Progenitor cell of endocrine pancreas (in vitro differentiated cells): ENCODE data around the gene EVI5L. TPM values are rescaled to one million over a fixed set of nuclear protein-coding genes. Genes with fewer than 3 reads are reported as not detected.

Experiments
- DNase-seq: peaks from one replicate; pipeline ENCODE4 v3.0.0; 2021; ENCODE audit warnings: low spot score; ENCODE audit not compliant: unreplicated experiment
- H3K27ac Mint-ChIP-seq: 2 replicates; pipeline ENCODE4 v1.8.0; 2021; ENCODE audit warnings: mild to moderate bottlenecking, moderate library complexity, mixed read lengths
- H3K27me3 Mint-ChIP-seq: 2 replicates; pipeline ENCODE4 v1.8.0; 2021; ENCODE audit warnings: mixed read lengths
- H3K36me3 Mint-ChIP-seq: 2 replicates; pipeline ENCODE4 v1.8.0; 2022; ENCODE audit warnings: mixed read lengths; ENCODE audit not compliant: insufficient read depth
- H3K4me1 Mint-ChIP-seq: 2 replicates; pipeline ENCODE4 v1.8.0; 2021; ENCODE audit warnings: low read depth, mixed read lengths
- H3K4me3 Mint-ChIP-seq: 2 replicates; pipeline ENCODE4 v1.8.0; 2021; ENCODE audit warnings: low read depth, mild to moderate bottlenecking, moderate library complexity, mixed read lengths
- H3K9me3 Mint-ChIP-seq: 2 replicates; pipeline ENCODE4 v1.8.0; 2021; ENCODE audit warnings: low read depth, mixed read lengths
- CTCF ChIP-seq: fragments of 200-600 bp; sonication (generic); IDR thresholded peaks from one replicate; pipeline ENCODE4 v1.5.0; 2021; ENCODE audit warnings: antibody characterized with exemption, mild to moderate bottlenecking; ENCODE audit not compliant: unreplicated experiment
- total RNA-seq: library from RNA; stranded (reverse); gene quantifications from 2 replicates; pipeline ENCODE4 v1.2.1, GENCODE V29; 2021

The EVI5L gene
- total RNA-seq, 1 donor from 2014 or later: 16.2 TPM

GRCh38 chr19:7801020-7801570 is 28.9 kb upstream of the EVI5L start:
- TF ChIP-seq CTCF: no peak
- Mint-ChIP-seq H3K36me3 (peaks cover 1% of the 10 kb centered on the region), H3K27me3 (peaks cover 54% of the 10 kb centered on the region), H3K9me3 (peaks cover 9% of the 10 kb centered on the region), H3K4me3 (no peak overlapping the region), H3K4me1 (peaks cover 5% of the 10 kb centered on the region), H3K27ac (no peak overlapping the region)
- DNase-seq: no peak

- no peak for TF ChIP-seq CTCF
- H3K36me3 Mint-ChIP-seq: peaks cover 1% of the 10 kb centered on the region
- DNase-seq: no peak
- no peak overlapping the region for H3K4me3 Mint-ChIP-seq
- H3K27ac Mint-ChIP-seq: no peak overlapping the region
- H3K4me1 Mint-ChIP-seq: no peaks in the 10 kb centered on the region
- H3K27me3 Mint-ChIP-seq: peaks cover 27% of the 10 kb centered on the region
- H3K9me3 Mint-ChIP-seq: peaks cover 14% of the 10 kb centered on the region
Observed at GRCh38 chr19:7806234-7806633, 23.8 kb upstream of the EVI5L start.

- Mint-ChIP-seq H3K27ac (no peak overlapping the region), H3K9me3 (peaks cover 16% of the 10 kb centered on the region), H3K36me3 (peaks cover 1% of the 10 kb centered on the region), H3K4me1 (no peaks in the 10 kb centered on the region), H3K4me3 (no peak overlapping the region), H3K27me3 (peaks cover 27% of the 10 kb centered on the region)
- no peak for DNase-seq
- no peak for TF ChIP-seq CTCF
Observed at GRCh38 chr19:7806876-7807275, 23.1 kb upstream of the EVI5L start.

DNA sequence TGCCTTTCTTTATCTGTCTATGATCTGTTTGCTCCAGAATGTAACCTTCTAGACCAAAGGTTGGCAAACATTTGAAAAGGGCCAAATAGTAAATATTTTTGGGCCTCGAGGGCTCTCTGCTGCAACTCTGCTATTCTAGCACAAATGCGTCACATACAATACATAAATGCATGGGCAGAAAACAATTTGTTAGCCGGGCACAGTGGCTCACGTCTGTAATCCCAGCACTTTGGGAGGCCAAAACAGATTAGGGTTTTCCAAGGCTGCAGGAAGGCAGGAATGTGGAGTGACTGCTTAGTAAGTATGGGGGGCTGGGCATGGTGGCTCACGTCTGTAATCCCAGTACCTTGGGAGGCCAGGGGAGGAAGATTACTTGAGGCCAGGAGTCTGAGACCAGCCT is 21.9 kb upstream of the EVI5L start:
- no peak overlapping the region for H3K27ac Mint-ChIP-seq
- H3K36me3 Mint-ChIP-seq: no peaks in the 10 kb centered on the region
- peaks cover 19% of the 10 kb centered on the region for H3K27me3 Mint-ChIP-seq
- H3K4me3 Mint-ChIP-seq: no peak overlapping the region
- no peak for TF ChIP-seq CTCF
- peaks cover 10% of the 10 kb centered on the region for H3K9me3 Mint-ChIP-seq
- H3K4me1 Mint-ChIP-seq: no peaks in the 10 kb centered on the region
- DNase-seq: no peak

DNA sequence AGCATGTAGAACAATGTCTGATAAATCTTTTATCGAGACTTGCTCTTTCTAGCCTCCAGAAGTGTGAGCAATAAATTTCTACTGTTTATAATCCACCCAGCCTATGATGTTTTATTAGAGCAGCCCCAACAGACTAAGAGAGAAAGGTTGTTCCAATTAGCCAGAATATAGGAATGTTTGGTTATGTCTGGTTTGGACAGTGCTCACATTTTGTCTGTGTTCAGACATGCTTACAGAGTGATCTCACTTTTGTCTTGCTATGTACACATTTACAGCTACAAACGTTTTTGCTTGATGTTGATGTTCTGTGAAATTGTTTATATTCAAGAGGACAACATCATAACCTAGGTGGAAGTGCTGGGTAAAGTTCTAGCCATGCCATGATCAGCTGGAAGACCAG is 18.0 kb upstream of the EVI5L start:
- TF ChIP-seq CTCF: no peak
- Mint-ChIP-seq H3K27ac (no peak overlapping the region), H3K4me3 (no peak overlapping the region), H3K9me3 (peaks cover 10% of the 10 kb centered on the region), H3K4me1 (no peaks in the 10 kb centered on the region), H3K27me3 (peaks cover 21% of the 10 kb centered on the region), H3K36me3 (no peaks in the 10 kb centered on the region)
- DNase-seq: no peak
